GM18861 (cell line): ENCODE results near the gene SGMS1.
A peak's percentile ranks its signal among the peaks of the same experiment; 100 is the strongest.
"Not testable (repeated sequence)": the region's sequence is repeated elsewhere in the genome, so short reads cannot be mapped to it uniquely, and the experiment has no call there.

Experiments used
- ATAC-seq: cut with Tn5 transposase; IDR thresholded peaks from one replicate; pipeline ENCODE4 v1.9.1; 2021; ENCODE audit not compliant: unreplicated experiment

The SGMS1 gene

GRCh38 chr10:50387732-50388073 lies 236.1 kb downstream of the SGMS1 start:
- peak; percentile 64 for ATAC-seq

GRCh38 chr10:50387007-50387731 lies 236.6 kb downstream of the SGMS1 start:
- no peak for ATAC-seq

- no peak for ATAC-seq
Measured at GRCh38 chr10:50385624-50386023, 238.1 kb downstream of the SGMS1 start.

GRCh38 chr10:50384898-50385297 lies 238.9 kb downstream of the SGMS1 start:
- no peak for ATAC-seq

- no peak for ATAC-seq
Measured at GRCh38 chr10:50384238-50384637, 239.5 kb downstream of the SGMS1 start.

DNA sequence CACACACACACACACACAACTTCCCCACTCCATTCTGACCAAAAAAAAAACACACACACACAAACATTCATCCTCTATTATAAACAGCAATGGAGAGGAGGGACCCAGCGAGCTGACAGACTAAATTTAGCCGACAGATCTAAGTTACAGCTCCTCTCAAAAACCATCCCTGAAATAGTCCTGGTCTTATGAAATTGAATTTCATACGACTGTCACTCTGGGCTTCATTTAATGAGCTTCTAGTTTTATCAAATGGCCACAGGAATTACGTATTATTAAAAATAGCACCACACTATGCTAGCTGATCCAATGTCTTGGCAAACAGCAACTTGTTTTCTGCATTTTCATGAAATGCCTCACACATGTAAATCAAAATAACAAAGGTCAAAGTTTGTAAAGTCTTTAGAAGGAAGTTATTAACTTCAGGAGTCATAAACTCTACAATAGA lies 241.2 kb downstream of the SGMS1 start:
- no peak for ATAC-seq

GRCh38 chr10:50381642-50382041 lies 242.1 kb downstream of the SGMS1 start:
- no peak for ATAC-seq

DNA sequence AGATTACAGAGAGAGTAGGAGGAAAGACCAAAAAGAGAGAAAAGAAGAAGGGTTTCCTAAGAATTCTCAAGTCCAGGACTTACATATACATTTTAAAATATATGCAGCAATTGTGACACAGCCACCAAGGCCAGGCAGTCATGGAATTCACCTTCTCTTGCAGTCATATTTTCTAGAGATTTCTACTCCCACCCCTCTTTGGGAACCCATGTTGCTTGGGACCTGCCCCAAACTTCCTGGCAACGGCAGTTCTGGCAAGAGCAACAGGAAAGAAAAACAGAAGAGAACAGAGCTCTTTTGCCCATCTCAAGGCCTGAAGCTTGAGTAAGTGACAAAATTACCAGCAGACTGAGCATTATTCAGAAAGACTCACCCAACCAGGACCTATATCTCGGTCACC lies 244.1 kb downstream of the SGMS1 start:
- no peak for ATAC-seq

GRCh38 chr10:50375745-50376144 lies 248.0 kb downstream of the SGMS1 start:
- ATAC-seq = no peak

DNA sequence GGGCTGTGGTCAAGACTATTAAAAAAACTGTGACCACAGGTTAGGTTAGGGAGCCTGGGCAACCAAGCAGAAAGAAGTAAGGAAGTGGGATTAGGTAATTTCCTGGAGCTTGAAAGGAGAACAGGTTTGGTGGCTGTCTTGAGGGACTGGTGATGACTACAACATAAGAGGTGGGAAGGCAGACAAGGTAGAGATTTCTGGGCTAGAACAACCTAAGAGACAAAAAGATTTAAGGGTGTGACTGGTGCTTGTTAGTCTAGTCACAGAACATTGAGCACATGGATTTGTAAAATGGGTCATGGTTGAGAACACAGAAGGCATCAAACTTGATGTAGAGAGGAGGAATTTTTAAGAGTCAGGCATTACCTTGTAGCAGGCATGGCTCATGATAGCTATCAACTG lies 248.7 kb downstream of the SGMS1 start:
- no peak for ATAC-seq

GRCh38 chr10:50373821-50374501 lies 249.8 kb downstream of the SGMS1 start:
- no peak for ATAC-seq

- ATAC-seq = no peak
Measured at GRCh38 chr10:50369931-50370330, 253.8 kb downstream of the SGMS1 start.

- ATAC-seq = no peak
Measured at GRCh38 chr10:50367732-50368131, 256.0 kb downstream of the SGMS1 start.

DNA sequence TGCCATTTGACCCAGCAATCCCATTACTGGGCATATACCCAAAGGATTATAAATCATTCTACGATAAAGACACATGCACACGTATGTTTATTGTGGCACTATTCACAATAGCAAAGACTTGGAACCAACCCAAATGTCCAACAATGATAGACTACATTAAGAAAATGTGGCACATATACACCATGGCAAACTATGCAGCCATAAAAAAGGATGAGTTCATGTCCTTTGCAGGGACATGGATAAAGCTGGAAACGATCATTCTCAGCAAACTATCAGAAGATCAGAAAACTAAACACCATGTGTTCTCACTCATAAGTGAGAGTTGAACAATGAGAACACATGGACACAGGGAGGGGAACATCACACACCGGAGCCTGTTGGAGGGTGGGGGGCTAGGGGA lies 257.3 kb downstream of the SGMS1 start:
- not testable (repeated sequence) for ATAC-seq

DNA sequence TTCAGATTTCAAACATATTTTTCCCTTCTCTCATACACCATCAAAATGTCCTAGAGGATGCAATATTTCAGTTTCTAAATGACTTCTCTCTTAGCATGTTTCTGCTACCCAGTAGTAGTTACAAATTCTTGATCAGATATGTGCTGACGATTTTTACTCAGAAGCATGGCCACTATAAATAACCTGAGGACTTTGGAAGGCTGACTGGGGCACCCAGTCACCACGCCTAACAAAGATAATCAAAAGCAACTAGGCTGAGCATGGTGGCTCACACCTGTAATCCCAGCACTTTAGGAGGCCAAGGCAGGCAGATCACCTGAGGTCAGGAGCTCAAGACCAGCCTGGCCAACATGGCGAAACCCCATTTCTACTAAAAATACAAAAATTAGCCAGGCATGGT lies 259.0 kb downstream of the SGMS1 start:
- ATAC-seq = not testable (repeated sequence)

DNA sequence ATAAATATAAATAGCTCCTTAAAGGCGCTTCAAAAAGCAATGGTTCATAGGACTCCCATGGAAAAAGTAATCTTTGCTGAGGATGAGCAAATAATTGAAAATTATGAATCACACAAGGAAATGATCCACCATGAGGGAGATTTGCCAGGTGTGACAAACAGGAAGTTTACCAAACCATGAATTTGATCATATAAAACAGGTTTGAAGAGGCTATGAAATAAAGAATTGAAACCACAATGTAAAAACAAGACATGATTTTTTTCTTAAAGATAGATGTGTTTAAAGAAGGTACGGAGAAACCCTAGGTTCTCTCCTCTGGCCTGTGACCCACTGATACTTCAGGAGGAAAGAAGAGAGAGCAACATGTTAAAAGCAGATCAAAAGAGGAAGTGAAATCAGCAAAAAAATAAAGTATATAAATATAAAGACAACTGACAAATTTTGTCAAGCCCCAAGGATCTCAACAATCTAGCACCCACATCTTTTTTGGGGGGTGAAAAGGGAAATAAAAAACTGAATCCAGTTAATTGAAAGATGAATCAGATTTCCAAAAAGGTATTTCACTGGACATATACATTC lies 261.1 kb downstream of the SGMS1 start:
- ATAC-seq = peak; percentile 78

GRCh38 chr10:50361946-50362345 lies 261.8 kb downstream of the SGMS1 start:
- ATAC-seq = no peak

- no peak for ATAC-seq
Measured at GRCh38 chr10:50360077-50360850, 263.5 kb downstream of the SGMS1 start.

- ATAC-seq = no peak
Measured at GRCh38 chr10:50358925-50359687, 264.6 kb downstream of the SGMS1 start.

GRCh38 chr10:50358411-50358810 lies 265.3 kb downstream of the SGMS1 start:
- ATAC-seq = no peak

DNA sequence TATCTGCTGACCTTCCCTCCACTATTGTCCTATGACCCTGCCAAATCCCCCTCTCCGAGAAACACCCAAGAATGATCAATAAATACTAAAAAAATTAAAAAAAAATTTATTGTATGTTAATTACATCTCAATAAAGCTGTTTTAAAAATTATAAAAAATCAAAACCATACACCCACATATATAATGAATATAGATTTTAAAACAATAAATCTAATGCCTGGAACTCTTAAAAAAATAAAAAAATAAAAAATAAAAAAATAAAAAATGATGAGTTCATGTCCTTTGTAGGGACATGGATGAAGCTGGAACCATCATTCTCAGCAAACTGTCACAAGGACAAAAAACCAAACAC lies 267.3 kb downstream of the SGMS1 start:
- not testable (repeated sequence) for ATAC-seq
